C4-2B (cell line): ENCODE results near the gene PPP1R13B.

Experiments
- H3K27ac ChIP-seq: fragments of 450-650 bp; 2 replicates; pipeline ENCODE4 v1.5.1; 2017
- CTCF ChIP-seq: fragments of 450-650 bp; conservative IDR thresholded peaks from 2 replicates; pipeline ENCODE4 v1.5.1; 2017; ENCODE audit warnings: mild to moderate bottlenecking
- ZFX ChIP-seq: fragments of 450-650 bp; IDR thresholded peaks from 2 replicates; pipeline ENCODE4 v1.6.1; 2017

PPP1R13B gene

GRCh38 chr14:103730490-103731035, 116.8 kb downstream of the PPP1R13B start:
- H3K27ac ChIP-seq, result peak overlapping the region; percentile 96
- TF ChIP-seq ZFX (peak; percentile 29; the same call in 1 of the 2 replicates), CTCF (no peak)

GRCh38 chr14:103729496-103730448, 117.6 kb downstream of the PPP1R13B start:
- TF ChIP-seq CTCF, result no peak
- no peak for TF ChIP-seq ZFX
- H3K27ac ChIP-seq, result peak overlapping the region; percentile 96

GRCh38 chr14:103728721-103729120, 118.7 kb downstream of the PPP1R13B start:
- TF ChIP-seq ZFX (no peak), CTCF (peak; percentile 65)
- H3K27ac ChIP-seq, result peak overlapping the region; percentile 96

GRCh38 chr14:103728141-103728540, 119.2 kb downstream of the PPP1R13B start:
- no peak for TF ChIP-seq ZFX
- TF ChIP-seq CTCF, result no peak
- peak overlapping the region; percentile 96 for H3K27ac ChIP-seq

GRCh38 chr14:103727313-103727980, 119.9 kb downstream of the PPP1R13B start:
- H3K27ac ChIP-seq, result peak overlapping the region; percentile 96
- TF ChIP-seq CTCF (no peak), ZFX (no peak)

- TF ChIP-seq CTCF (no peak), ZFX (no peak)
- H3K27ac ChIP-seq, result peak overlapping the region; percentile 96
Measured at GRCh38 chr14:103726474-103726873, 120.9 kb downstream of the PPP1R13B start.
